Common myeloid progenitor, CD34-positive (primary cell): ENCODE results near the gene H3-3A.

ENCODE experiments used
- CTCF ChIA-PET: fragments of 350-600 bp; sonication (Branson Sonifier 250); formaldehyde crosslinking; loops from one replicate; lab custom pipeline; 2021; ENCODE audit warnings: antibody characterized with exemption; lab: Charles Lee
- POLR2A ChIA-PET: fragments of 350-600 bp; sonication (Branson Sonifier 250); formaldehyde crosslinking; loops from one replicate; lab custom pipeline; 2021; ENCODE audit warnings: antibody characterized with exemption; lab: Charles Lee
- DNase-seq, 3 donors: peaks; one replicate each; pipeline versions ENCODE4 v3.0.0 to v3.0.0-alpha.2; 2013
- H3K27ac ChIP-seq, 2 experiments: 1 replicate in 1 of 2; 2 replicates in 1 of 2; pipeline ENCODE4 v1.7.0; 2013; ENCODE audit warnings: inconsistent platforms in 2 of 2, low read length in 2 of 2, mild to moderate bottlenecking in 2 of 2, low read depth in 1 of 2, moderate library complexity in 1 of 2; ENCODE audit not compliant: severe bottlenecking in 2 of 2, insufficient read depth in 1 of 2, poor library complexity in 1 of 2
- H3K27me3 ChIP-seq, 5 experiments: replicated peaks in 2 of 5; 1 replicate in 3 of 5; 2 replicates in 2 of 5; pipeline versions ENCODE4 v1.6.1 to v1.7.0; 2013; ENCODE audit warnings: low read length in 4 of 5, mild to moderate bottlenecking in 2 of 5, moderate library complexity in 2 of 5, inconsistent platforms in 1 of 5; ENCODE audit not compliant: insufficient read depth in 5 of 5, control insufficient read depth in 4 of 5
- H3K36me3 ChIP-seq, 4 experiments: 1 replicate in 2 of 4; 2 replicates in 2 of 4; pipeline versions ENCODE4 v1.6.1 to v1.7.0; 2013; ENCODE audit warnings: low read length in 3 of 4, control low read depth in 1 of 4, mild to moderate bottlenecking in 1 of 4; ENCODE audit not compliant: control insufficient read depth in 4 of 4, insufficient read depth in 4 of 4
- H3K4me1 ChIP-seq, 4 experiments: 1 replicate in 3 of 4; 2 replicates in 1 of 4; pipeline versions ENCODE4 v1.6.1 to v1.7.1; 2013; ENCODE audit warnings: low read length in 3 of 4, mild to moderate bottlenecking in 3 of 4, control low read depth in 1 of 4, inconsistent platforms in 1 of 4, moderate library complexity in 1 of 4; ENCODE audit not compliant: control insufficient read depth in 4 of 4, insufficient read depth in 4 of 4; ENCODE audit errors: control extremely low read depth in 1 of 4
- H3K4me3 ChIP-seq, 7 experiments: 1 replicate in 4 of 7; 2 replicates in 3 of 7; pipeline versions ENCODE4 v1.5.1 to v1.7.0; 2013; ENCODE audit warnings: mild to moderate bottlenecking in 7 of 7, low read length in 6 of 7, moderate library complexity in 6 of 7, inconsistent platforms in 2 of 7, low read depth in 2 of 7, control low read depth in 1 of 7; ENCODE audit not compliant: insufficient read depth in 4 of 7, control insufficient read depth in 1 of 7; ENCODE audit errors: extremely low read depth in 1 of 7
- H3K9me3 ChIP-seq, 5 experiments: 1 replicate in 4 of 5; 2 replicates in 1 of 5; pipeline versions ENCODE4 v1.6.1 to v1.7.1; 2013; ENCODE audit warnings: low read length in 4 of 5, mild to moderate bottlenecking in 2 of 5, inconsistent platforms in 1 of 5, low read depth in 1 of 5, moderate library complexity in 1 of 5; ENCODE audit not compliant: control insufficient read depth in 4 of 5, insufficient read depth in 2 of 5; ENCODE audit errors: control extremely low read depth in 1 of 5
- WGBS: methylation state at CpG from one replicate; pipeline ENCODE4 v1.1.5; 2013; ENCODE audit not compliant: insufficient coverage; 5-methylcytosine and 5-hydroxymethylcytosine counted together

Gene H3-3A

DNA sequence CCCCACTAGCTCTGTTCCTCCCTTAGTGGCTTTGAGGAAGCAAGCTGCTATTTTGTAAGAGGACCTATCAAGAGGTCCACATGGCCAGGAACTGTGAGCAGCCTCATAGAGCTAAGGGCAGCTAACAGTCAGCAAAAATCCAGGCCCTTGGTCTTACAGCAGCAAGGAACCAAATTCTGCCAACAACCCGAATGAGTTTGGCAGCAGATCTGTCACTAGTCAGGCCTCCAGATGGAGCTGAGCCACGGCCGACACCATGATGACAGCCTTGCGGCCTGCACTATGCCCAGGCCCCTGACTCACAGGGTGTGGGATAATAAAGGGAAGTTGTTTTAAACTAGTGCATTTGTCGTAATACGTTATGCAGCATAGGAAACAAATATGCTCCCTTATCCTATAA, 28.0 kb upstream of the H3-3A start:
- Histone ChIP-seq H3K36me3 (no peaks in the 10 kb centered on the region), H3K27ac (peak overlapping the region in 1 of 2 experiments; percentile 51), H3K27me3 (no peaks in the 10 kb centered on the region), H3K9me3 (no peaks in the 10 kb centered on the region), H3K4me1 (peaks cover 19 to 47% (median 25%) of the 10 kb centered on the region in 4 experiments), H3K4me3 (peak overlapping the region in 1 of 7 experiments; percentile 13)
- peak; percentile 97 to 100 (median 99) for DNase-seq
- WGBS: 0% methylated on average over 3 of the region's 6 CpGs
- CTCF ChIA-PET: interaction anchor here (1.2 to 4.3 kb wide), 8 partner anchors 13 to 38 kb away, joined by 3 to 31 read pairs (median 7); no protein-coding TSS in a partner anchor
- POLR2A ChIA-PET: interaction anchor here (0.6 to 2.1 kb wide), 5 partner anchors 28 to 373 kb away, joined by 3 to 22 read pairs (median 7); partner anchors contain the start of genes H3-3A and SDE2

DNA sequence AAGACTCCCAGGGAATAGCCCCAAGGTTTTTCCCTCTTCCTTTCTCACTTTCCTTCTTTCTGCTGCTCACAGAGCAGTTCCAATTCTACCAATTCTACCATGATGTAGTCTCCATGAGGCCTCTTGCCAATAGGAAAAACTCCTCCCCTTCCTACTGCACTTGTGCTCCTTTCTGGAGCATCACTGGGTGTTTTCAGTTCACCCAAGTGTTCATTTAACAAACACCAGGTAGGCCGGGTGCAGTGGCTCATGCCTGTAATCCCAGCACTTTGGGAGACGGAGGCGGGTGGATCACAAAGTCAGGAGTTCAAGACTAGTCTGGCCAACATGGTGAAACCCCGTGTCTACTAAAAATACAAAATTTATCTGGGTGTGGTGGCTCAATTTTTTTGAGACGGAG, 26.6 kb upstream of the H3-3A start:
- DNase-seq: no peak
- Histone ChIP-seq H3K4me3 (no peak overlapping the region), H3K36me3 (no peaks in the 10 kb centered on the region), H3K9me3 (no peaks in the 10 kb centered on the region), H3K27ac (peak overlapping the region in 1 of 2 experiments; percentile 52), H3K4me1 (peaks cover 19 to 38% (median 25%) of the 10 kb centered on the region in 4 experiments), H3K27me3 (no peaks in the 10 kb centered on the region)
- 100% methylated on average over 5 of the region's 5 CpGs for WGBS
- CTCF ChIA-PET: interaction anchor here (1.2 to 4.3 kb wide), 2 partner anchors 29 to 32 kb away, joined by 3 to 31 read pairs; no protein-coding TSS in a partner anchor
- POLR2A ChIA-PET: interaction anchor here (1.3 kb wide), 1 partner anchor 36 kb away, joined by 3 read pairs; the partner anchor contains the start of gene SDE2

DNA sequence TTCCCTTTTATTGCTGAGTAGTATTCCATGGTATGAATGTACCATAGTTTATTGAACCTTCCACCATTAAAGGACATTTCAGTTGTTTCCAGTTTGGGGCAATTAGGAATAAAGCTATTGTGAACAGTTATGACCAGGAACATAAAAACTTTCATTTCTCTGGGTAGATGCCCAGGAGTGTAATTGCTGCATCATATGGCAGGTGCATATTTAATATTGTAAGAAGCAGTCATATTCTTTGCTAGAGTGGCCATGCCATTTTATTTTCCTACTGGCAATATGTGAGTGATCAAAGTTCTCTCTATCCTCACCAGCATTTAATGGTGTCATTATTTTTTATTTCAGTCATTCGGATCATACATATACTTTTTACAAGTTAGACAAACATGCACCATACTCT, 23.9 kb upstream of the H3-3A start:
- no CpG with 5 or more reads among the region's 1 CpG for WGBS
- Histone ChIP-seq H3K27ac (no peak overlapping the region), H3K4me1 (peaks cover 12 to 25% (median 19%) of the 10 kb centered on the region in 4 experiments), H3K36me3 (no peaks in the 10 kb centered on the region), H3K4me3 (no peak overlapping the region), H3K27me3 (no peaks in the 10 kb centered on the region), H3K9me3 (no peaks in the 10 kb centered on the region)
- no peak for DNase-seq
- ChIA-PET POLR2A (no interaction called here), CTCF (interaction anchor here (1.6 kb wide), 1 partner anchor 26 kb away, joined by 4 read pairs; no protein-coding TSS in a partner anchor)

DNA sequence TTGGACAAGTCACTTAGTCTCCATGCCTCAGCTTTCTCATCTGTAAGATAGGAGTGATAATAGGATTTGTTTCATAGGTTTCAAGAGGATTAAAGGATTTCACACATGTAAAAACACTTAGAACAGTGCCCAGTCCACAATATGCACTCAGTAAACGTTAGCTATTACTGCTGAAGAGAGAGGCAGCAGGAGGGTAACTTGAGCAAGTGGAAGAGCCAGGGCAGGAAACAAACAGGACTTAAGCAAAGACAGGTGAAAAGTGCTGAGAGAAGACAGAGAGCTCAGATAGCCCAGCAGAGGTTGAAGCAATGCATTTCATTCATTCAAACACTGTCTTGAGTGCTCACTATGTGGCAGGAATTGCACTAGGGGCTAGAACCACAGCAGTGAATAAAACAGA, 21.1 kb upstream of the H3-3A start:
- WGBS: 100% methylated on average over 1 of the region's 1 CpG
- no peak for DNase-seq
- POLR2A ChIA-PET: no interaction called here
- CTCF ChIA-PET: interaction anchor here (1.3 kb wide), 1 partner anchor 9 kb away, joined by 4 read pairs; no protein-coding TSS in a partner anchor
- Histone ChIP-seq H3K9me3 (peaks cover 0 to 3% (median 0%) of the 10 kb centered on the region in 5 experiments), H3K27ac (no peak overlapping the region), H3K4me3 (no peak overlapping the region), H3K36me3 (peaks cover 0 to 5% (median 0%) of the 10 kb centered on the region in 4 experiments), H3K27me3 (no peaks in the 10 kb centered on the region), H3K4me1 (peaks cover 0 to under 1% (median 0%) of the 10 kb centered on the region in 4 experiments)

DNA sequence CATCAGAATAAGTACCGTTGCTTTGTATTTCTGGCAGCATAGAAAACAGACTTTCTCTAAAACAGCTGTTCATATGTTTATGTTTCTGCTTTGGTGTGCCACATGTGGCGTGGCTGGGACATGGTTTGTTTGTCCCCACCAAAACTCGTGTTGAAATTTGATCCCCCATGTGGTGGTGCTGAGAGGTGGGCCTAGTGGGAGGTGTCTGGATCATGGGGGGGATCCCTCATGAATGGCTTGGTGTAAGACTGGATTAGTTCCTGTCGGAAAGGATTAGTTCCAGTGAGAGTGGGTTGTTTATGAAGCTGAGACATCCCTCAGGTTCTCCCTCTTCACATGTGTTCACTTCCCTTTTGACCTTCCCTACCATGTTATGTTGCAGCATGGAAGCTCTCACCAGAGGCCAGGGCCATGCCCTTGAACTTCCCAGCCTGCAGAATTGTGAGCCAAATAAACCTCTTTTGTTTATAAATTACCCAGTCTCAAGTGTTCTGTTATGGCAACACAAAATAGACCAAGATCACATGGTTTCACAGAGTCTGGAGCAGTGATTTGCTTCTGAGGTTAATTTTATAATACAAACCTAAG, 17.9 kb upstream of the H3-3A start:
- Histone ChIP-seq H3K9me3 (peaks cover 0 to 3% (median 0%) of the 10 kb centered on the region in 5 experiments), H3K4me3 (no peak overlapping the region), H3K36me3 (peaks cover 0 to 5% (median 1%) of the 10 kb centered on the region in 4 experiments), H3K27me3 (no peaks in the 10 kb centered on the region), H3K4me1 (peaks cover 0 to 8% (median 0%) of the 10 kb centered on the region in 4 experiments), H3K27ac (no peak overlapping the region)
- ChIA-PET CTCF (interaction anchor here (1.0 to 2.5 kb wide), 2 partner anchors 21 to 64 kb away, joined by 3 to 10 read pairs; no protein-coding TSS in a partner anchor), POLR2A (interaction anchor here (0.6 kb wide), 1 partner anchor 63 kb away, joined by 4 read pairs; no protein-coding TSS in a partner anchor)
- 100% methylated on average over 2 of the region's 4 CpGs for WGBS
- DNase-seq: no peak

DNA sequence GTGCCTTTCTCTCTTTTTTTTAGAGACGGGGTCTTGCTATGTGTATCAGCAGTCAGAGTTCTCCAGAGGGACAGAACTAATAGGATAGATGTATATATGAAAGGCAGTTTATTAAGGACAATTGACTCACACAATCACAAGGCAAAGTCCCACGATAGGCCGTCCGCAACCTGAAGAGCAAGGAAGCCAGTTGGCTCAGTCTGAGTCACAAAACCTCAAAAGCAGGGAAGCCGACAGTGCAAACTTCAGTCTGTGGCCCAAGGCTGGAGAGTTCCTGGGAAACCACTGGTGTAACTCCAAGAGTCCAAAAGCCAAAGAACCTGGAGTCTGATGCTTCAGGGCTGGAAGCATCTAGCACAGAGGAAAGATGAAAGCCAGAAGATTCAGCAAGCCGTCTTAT, 16.3 kb upstream of the H3-3A start:
- Histone ChIP-seq H3K36me3 (peaks cover 0 to 9% (median 2%) of the 10 kb centered on the region in 4 experiments), H3K4me3 (no peak overlapping the region), H3K27me3 (no peaks in the 10 kb centered on the region), H3K27ac (no peak overlapping the region), H3K4me1 (peaks cover 0 to 8% (median 0%) of the 10 kb centered on the region in 4 experiments), H3K9me3 (peaks cover 0 to 3% (median 0%) of the 10 kb centered on the region in 5 experiments)
- POLR2A ChIA-PET: no interaction called here
- DNase-seq: no peak
- CTCF ChIA-PET: interaction anchor here (1.0 kb wide), 1 partner anchor 17 kb away, joined by 3 read pairs; no protein-coding TSS in a partner anchor
- 98% methylated on average over 5 of the region's 6 CpGs for WGBS
